Transverse colon (tissue), 3 donors: ENCODE measurements around the gene TICAM2.

ENCODE experiments used
- EP300 ChIP-seq: sonication (generic); formaldehyde crosslinking; IDR thresholded peaks from one replicate; pipeline ENCODE4 v1.6.1; 2017; ENCODE audit warnings: antibody characterized with exemption, low read depth
- POLR2A ChIP-seq: fragments of 450-650 bp; IDR thresholded peaks from one replicate; pipeline ENCODE4 v1.6.1; 2016; ENCODE audit warnings: antibody characterized with exemption, mild to moderate bottlenecking, moderate library complexity
- TF ChIP-seq, protein P1 (sequence below), 5 experiments: fragments of 200-600 bp in 3 of 5; fragments of 450-650 bp in 2 of 5; sonication (generic) in 3 of 5; IDR thresholded peaks; 1 replicate in 2 of 5; 2 replicates in 3 of 5; pipeline ENCODE4 v1.5.1; 2016 to 2017; ENCODE audit warnings: antibody characterized with exemption in 5 of 5, inconsistent platforms in 3 of 5, mild to moderate bottlenecking in 2 of 5, moderate library complexity in 1 of 5

DNA sequence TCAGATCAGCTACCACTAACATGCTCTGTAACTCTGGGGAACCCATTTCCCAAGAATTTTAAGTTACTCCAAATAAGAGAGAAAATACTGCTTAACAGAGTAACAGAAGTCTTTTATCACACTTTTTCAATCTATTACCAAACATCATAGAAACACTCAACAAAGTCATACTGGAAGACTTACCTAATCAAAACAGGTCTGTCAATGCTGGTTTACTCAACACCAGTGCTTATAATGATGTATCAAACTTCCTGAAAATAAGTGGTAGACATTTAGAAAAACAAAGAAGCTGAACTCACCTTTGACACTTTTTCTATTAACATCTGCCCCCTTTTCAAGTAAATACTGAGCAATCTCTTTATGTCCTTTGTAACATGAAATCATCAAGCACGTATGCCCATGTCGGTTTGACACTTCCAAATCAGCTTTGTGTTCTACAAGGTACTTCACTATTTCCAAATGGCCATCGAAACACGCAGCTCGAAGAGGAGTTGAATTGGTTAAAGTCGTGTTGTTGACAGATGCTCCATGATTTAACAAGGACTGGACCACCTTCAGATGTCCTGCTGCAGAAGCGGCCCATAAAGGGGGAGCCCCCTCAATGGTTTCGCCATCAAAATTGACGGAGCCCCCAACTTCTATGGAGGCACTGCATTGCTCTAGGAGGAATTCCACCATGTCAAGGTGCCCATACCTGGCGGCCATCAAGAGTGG is 59.5 kb downstream of the TICAM2 start:
- TF ChIP-seq, protein P1, sequence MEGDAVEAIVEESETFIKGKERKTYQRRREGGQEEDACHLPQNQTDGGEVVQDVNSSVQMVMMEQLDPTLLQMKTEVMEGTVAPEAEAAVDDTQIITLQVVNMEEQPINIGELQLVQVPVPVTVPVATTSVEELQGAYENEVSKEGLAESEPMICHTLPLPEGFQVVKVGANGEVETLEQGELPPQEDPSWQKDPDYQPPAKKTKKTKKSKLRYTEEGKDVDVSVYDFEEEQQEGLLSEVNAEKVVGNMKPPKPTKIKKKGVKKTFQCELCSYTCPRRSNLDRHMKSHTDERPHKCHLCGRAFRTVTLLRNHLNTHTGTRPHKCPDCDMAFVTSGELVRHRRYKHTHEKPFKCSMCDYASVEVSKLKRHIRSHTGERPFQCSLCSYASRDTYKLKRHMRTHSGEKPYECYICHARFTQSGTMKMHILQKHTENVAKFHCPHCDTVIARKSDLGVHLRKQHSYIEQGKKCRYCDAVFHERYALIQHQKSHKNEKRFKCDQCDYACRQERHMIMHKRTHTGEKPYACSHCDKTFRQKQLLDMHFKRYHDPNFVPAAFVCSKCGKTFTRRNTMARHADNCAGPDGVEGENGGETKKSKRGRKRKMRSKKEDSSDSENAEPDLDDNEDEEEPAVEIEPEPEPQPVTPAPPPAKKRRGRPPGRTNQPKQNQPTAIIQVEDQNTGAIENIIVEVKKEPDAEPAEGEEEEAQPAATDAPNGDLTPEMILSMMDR (IDR thresholded peaks at IDR 0.05): no peak
- TF ChIP-seq POLR2A: no peak
- TF ChIP-seq EP300: no peak
